ENCODE measurements around the gene TEX47.
A peak's percentile ranks its signal among the peaks of the same experiment; 100 is the strongest.

TEX47 gene

GRCh38 chr7:88795553-88795952, at the start of gene TEX47:
Gene TEX47 (minus strand): TSS chr7:88795737. CDS start chr7:88794942, 795 bp downstream.
- no peak for DNase-seq (ENCODE audit: low read depth)
- no peak within 1 kb of the TSS for H3K4me3 ChIP-seq (ENCODE audit: low read length)
- TF ChIP-seq, protein P1, sequence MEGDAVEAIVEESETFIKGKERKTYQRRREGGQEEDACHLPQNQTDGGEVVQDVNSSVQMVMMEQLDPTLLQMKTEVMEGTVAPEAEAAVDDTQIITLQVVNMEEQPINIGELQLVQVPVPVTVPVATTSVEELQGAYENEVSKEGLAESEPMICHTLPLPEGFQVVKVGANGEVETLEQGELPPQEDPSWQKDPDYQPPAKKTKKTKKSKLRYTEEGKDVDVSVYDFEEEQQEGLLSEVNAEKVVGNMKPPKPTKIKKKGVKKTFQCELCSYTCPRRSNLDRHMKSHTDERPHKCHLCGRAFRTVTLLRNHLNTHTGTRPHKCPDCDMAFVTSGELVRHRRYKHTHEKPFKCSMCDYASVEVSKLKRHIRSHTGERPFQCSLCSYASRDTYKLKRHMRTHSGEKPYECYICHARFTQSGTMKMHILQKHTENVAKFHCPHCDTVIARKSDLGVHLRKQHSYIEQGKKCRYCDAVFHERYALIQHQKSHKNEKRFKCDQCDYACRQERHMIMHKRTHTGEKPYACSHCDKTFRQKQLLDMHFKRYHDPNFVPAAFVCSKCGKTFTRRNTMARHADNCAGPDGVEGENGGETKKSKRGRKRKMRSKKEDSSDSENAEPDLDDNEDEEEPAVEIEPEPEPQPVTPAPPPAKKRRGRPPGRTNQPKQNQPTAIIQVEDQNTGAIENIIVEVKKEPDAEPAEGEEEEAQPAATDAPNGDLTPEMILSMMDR (conservative IDR thresholded peaks at IDR 0.05; ENCODE audit: low read depth, low read length), result no peak

DNA sequence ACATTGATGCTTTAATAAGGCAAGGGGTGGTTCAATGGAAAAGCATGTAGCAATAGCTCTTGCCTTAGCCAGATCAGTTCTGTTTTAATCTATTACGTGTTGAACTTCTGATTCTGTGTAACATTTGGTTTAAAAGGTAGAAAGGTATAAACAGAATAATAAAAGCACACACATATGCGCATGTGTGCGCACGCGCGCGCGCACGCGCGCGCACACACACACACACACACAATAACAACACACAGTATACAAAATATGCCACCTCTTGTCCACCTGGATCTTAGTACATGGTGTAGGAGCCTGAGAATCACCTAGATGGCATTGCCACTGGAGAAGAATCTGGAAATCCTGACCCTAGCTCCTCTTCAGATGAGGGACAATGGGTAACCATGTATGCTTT, 49.6 kb upstream of the TEX47 start:
- no peak overlapping the region for H3K4me3 ChIP-seq (ENCODE audit: low read length)
- DNase-seq (ENCODE audit: low read depth), result no peak
- TF ChIP-seq, protein P1 (conservative IDR thresholded peaks at IDR 0.05; ENCODE audit: low read depth, low read length), result no peak

GRCh38 chr7:88842201-88842600, 46.7 kb upstream of the TEX47 start:
- TF ChIP-seq, protein P1 (conservative IDR thresholded peaks at IDR 0.05; ENCODE audit: low read depth, low read length), result no peak
- no peak overlapping the region for H3K4me3 ChIP-seq (ENCODE audit: low read length)
- no peak for DNase-seq (ENCODE audit: low read depth)

- no peak overlapping the region for H3K4me3 ChIP-seq (ENCODE audit: low read length)
- DNase-seq (ENCODE audit: low read depth), result no peak
Observed at GRCh38 chr7:88835147-88835728, 39.7 kb upstream of the TEX47 start.

GRCh38 chr7:88826222-88826621, 30.7 kb upstream of the TEX47 start:
- no peak overlapping the region for H3K4me3 ChIP-seq (ENCODE audit: low read length)
- TF ChIP-seq, protein P1 (conservative IDR thresholded peaks at IDR 0.05; ENCODE audit: low read depth, low read length), result no peak
- DNase-seq (ENCODE audit: low read depth), result no peak

More at GRCh38 chr7:88835147-88835728, 39.7 kb upstream of the TEX47 start:
- TF ChIP-seq, protein P1 (conservative IDR thresholded peaks at IDR 0.05; ENCODE audit: low read depth, low read length), result peak; percentile 68

- DNase-seq (ENCODE audit: low read depth), result no peak
- TF ChIP-seq, protein P1 (conservative IDR thresholded peaks at IDR 0.05; ENCODE audit: low read depth, low read length), result no peak
- no peak overlapping the region for H3K4me3 ChIP-seq (ENCODE audit: low read length)
Observed at GRCh38 chr7:88818552-88818951, 23.0 kb upstream of the TEX47 start.

DNA sequence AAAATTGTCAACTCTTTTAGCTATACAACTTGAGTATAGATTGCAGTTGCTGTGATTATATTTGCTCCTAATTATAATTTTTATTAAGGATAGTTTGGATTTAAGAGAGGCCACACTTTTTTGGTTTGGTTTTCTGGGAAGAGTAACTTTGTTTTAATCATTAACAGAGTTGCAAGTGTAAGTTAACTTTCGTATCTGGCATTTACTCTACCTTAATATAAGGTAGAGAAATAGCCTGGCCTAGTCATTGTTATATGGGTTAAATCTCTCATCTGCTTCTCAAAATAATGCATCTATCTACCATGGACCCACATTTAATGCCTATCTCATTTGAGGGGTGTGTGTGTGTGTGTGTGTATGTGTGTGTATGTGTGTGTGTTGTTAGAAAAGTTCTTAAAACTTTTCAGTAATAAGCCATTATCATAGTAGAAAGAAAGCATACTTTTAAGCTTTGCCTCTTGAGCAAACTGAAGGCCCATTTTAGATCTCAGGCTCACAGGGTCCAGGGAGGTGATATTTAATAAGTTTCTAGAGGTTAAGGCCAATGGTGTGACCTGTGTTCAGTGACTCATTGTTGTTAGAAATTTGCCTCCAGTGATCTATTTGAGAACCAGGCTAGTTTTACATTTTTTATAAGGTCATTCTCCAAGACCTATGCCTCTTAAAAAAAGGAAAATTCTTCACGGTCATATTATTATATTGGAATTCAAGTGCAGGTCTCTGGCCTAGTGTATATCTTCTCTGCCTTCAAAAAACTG, 10.9 kb upstream of the TEX47 start:
- no peak for DNase-seq (ENCODE audit: low read depth)
- TF ChIP-seq, protein P1 (conservative IDR thresholded peaks at IDR 0.05; ENCODE audit: low read depth, low read length), result no peak
- H3K4me3 ChIP-seq (ENCODE audit: low read length), result no peak overlapping the region

All from retinal pigment epithelial cell (primary cell).